ENCODE results near the gene CPSF6. TPM values are rescaled to one million over a fixed set of nuclear protein-coding genes. Genes with fewer than 3 reads are reported as not detected.

The CPSF6 gene
- total RNA-seq, 1 experiment from 2014 or later = 124 TPM

DNA sequence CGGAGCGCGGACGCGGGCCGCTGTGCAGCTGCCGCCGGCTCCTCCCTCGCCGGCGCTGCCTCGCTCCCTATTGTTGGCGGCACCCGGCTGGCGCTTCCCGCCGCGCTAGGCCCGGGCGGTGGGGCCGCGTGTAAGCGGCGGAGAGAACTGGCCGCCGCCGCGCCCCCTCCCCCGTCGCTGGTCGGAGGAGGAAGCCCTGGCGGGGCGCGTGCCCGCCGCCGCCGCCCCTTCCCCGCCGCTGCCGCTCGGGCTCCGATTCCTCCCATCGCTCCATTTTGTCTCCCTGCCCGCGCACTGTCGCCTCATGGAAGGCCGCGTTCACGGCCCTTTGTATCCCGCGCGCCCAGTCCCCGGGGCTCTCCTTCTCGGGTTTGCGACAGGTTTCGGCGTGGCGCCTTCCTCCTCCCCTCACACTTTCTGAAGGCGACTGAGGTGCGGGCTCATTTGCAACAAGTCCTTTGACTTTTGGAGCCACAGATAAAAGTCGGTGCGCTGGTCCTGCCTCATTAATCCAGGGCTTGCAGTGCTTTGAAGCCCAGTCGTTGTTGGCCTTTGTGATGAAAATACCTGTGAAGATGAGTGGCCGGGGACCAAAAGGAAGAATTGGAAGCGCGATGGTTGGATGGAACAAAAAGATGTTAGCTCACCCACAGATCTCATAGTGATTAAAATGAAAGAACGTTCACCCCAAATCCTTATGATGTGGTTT lies 707 bp downstream of the CPSF6 start (continued):
- TF ChIP-seq ZNF263 (CRISPR knock-in tag; IDR thresholded peaks at IDR 0.05; ENCODE audit: low read depth) = no peak

DNA sequence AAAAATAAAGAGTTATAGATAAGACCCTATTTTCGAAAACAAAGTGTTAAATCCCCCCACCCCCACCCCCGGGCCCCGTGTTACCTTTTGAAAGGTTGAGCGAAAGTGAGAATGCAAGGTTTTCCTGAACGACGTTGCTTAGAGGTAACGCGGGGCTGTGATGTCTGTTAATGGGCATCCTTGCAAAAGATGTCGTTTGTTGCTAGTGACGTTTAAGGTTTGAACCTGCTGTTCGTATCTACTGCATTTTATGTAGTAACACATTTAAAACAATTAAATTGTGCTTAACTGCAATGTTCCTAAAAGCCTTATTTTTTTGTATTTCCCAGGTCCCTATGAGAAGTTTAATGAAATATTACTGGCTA lies 1.2 kb downstream of the CPSF6 start:
- no peaks in the 10 kb centered on the region for H3K27me3 Mint-ChIP-seq (ENCODE audit: low read depth)
- DNase-seq (ENCODE audit: low spot score) = no peak
- H3K36me3 Mint-ChIP-seq = peaks cover 7% of the 10 kb centered on the region; the same call in 1 of the 2 replicates
- POLR2A ChIA-PET = no interaction called here
- CTCF ChIA-PET = interaction anchor here (1.7 kb wide), 1 partner anchor 12 kb away, joined by 7 read pairs; no protein-coding TSS in a partner anchor
- TF ChIP-seq ELF4 (CRISPR knock-in tag; IDR thresholded peaks at IDR 0.05; ENCODE audit: low read depth) (no peak), JAZF1 (CRISPR knock-in tag; IDR thresholded peaks at IDR 0.05) (no peak), ETV6 (CRISPR knock-in tag; IDR thresholded peaks at IDR 0.05) (no peak), TEAD4 (CRISPR knock-in tag; IDR thresholded peaks at IDR 0.05) (no peak), CREB1 (CRISPR knock-in tag; IDR thresholded peaks at IDR 0.05) (no peak), ZNF138 (CRISPR knock-in tag; conservative IDR thresholded peaks at IDR 0.05) (no peak), CREM (CRISPR knock-in tag; IDR thresholded peaks at IDR 0.05) (no peak)
- TF ChIP-seq, protein P1, sequence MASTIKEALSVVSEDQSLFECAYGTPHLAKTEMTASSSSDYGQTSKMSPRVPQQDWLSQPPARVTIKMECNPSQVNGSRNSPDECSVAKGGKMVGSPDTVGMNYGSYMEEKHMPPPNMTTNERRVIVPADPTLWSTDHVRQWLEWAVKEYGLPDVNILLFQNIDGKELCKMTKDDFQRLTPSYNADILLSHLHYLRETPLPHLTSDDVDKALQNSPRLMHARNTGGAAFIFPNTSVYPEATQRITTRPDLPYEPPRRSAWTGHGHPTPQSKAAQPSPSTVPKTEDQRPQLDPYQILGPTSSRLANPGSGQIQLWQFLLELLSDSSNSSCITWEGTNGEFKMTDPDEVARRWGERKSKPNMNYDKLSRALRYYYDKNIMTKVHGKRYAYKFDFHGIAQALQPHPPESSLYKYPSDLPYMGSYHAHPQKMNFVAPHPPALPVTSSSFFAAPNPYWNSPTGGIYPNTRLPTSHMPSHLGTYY (CRISPR knock-in tag; IDR thresholded peaks at IDR 0.05) = no peak
- TF ChIP-seq, protein P2, sequence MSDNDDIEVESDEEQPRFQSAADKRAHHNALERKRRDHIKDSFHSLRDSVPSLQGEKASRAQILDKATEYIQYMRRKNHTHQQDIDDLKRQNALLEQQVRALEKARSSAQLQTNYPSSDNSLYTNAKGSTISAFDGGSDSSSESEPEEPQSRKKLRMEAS (CRISPR knock-in tag; IDR thresholded peaks at IDR 0.05) = no peak
- TF ChIP-seq, protein P3, sequence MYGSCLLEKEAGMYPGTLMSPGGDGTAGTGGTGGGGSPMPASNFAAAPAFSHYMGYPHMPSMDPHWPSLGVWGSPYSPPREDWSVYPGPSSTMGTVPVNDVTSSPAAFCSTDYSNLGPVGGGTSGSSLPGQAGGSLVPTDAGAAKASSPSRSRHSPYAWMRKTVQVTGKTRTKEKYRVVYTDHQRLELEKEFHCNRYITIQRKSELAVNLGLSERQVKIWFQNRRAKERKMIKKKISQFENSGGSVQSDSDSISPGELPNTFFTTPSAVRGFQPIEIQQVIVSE (CRISPR knock-in tag; IDR thresholded peaks at IDR 0.05; ENCODE audit: borderline replicate concordance) = no peak
- TF ChIP-seq, protein P4, sequence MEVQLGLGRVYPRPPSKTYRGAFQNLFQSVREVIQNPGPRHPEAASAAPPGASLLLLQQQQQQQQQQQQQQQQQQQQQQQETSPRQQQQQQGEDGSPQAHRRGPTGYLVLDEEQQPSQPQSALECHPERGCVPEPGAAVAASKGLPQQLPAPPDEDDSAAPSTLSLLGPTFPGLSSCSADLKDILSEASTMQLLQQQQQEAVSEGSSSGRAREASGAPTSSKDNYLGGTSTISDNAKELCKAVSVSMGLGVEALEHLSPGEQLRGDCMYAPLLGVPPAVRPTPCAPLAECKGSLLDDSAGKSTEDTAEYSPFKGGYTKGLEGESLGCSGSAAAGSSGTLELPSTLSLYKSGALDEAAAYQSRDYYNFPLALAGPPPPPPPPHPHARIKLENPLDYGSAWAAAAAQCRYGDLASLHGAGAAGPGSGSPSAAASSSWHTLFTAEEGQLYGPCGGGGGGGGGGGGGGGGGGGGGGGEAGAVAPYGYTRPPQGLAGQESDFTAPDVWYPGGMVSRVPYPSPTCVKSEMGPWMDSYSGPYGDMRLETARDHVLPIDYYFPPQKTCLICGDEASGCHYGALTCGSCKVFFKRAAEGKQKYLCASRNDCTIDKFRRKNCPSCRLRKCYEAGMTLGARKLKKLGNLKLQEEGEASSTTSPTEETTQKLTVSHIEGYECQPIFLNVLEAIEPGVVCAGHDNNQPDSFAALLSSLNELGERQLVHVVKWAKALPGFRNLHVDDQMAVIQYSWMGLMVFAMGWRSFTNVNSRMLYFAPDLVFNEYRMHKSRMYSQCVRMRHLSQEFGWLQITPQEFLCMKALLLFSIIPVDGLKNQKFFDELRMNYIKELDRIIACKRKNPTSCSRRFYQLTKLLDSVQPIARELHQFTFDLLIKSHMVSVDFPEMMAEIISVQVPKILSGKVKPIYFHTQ (CRISPR knock-in tag; IDR thresholded peaks at IDR 0.05) = no peak
- peaks cover 54% of the 10 kb centered on the region for H3K4me1 Mint-ChIP-seq
- H3K4me3 Mint-ChIP-seq = peak overlapping the region; percentile 98
- H3K9me3 Mint-ChIP-seq = no peaks in the 10 kb centered on the region
- ATAC-seq = no peak
- H3K27ac Mint-ChIP-seq = peak overlapping the region; percentile 99

DNA sequence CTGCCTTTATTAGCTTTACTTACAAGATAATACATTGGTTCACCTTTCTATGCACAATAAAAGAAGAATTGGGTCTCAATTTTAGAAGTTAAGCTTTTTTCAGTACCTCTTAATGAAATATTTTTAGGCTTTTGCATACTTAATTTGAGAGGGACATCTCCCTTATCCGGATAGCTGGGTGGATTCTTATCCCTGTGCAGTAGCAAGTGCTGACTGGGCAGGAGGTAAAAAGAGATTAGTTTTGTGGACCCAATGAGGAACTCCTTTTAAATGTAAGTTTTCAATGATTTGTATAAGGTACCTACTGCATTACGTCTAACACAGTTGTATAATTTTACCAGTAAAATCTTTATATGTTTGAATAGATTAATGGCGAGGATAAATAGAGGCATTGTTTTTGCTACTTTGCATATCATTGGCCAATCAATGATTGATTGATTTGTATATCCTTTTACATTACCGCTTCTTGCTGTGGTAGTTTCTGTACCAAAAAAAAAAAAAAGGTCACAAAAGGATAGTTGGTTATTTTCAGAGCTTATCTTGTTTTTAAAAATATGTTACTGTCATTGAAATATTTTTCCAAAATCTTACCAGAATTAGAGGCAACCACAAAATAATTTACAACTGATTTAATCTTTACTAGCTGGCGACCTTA lies 2.2 kb downstream of the CPSF6 start:
- H3K27ac Mint-ChIP-seq = peak overlapping the region; percentile 70; the same call in 1 of the 2 replicates
- ChIA-PET CTCF (interaction anchor here (0.7 to 1.7 kb wide), 3 partner anchors 11 to 293 kb away, joined by 3 to 8 read pairs (median 7); no protein-coding TSS in a partner anchor), POLR2A (no interaction called here)
- H3K4me1 Mint-ChIP-seq = peaks cover 61% of the 10 kb centered on the region
- no peaks in the 10 kb centered on the region for H3K9me3 Mint-ChIP-seq
- ATAC-seq (no peak), DNase-seq (ENCODE audit: low spot score) (no peak)
- peaks cover 7% of the 10 kb centered on the region; the same call in 1 of the 2 replicates for H3K36me3 Mint-ChIP-seq
- peak overlapping the region; percentile 98 for H3K4me3 Mint-ChIP-seq
- H3K27me3 Mint-ChIP-seq (ENCODE audit: low read depth) = no peaks in the 10 kb centered on the region
- no peak for TF ChIP-seq ZBTB21 (CRISPR knock-in tag; IDR thresholded peaks at IDR 0.05; ENCODE audit: borderline replicate concordance)
- TF ChIP-seq, protein P3 (CRISPR knock-in tag; IDR thresholded peaks at IDR 0.05; ENCODE audit: borderline replicate concordance) = no peak
- TF ChIP-seq, protein P5, sequence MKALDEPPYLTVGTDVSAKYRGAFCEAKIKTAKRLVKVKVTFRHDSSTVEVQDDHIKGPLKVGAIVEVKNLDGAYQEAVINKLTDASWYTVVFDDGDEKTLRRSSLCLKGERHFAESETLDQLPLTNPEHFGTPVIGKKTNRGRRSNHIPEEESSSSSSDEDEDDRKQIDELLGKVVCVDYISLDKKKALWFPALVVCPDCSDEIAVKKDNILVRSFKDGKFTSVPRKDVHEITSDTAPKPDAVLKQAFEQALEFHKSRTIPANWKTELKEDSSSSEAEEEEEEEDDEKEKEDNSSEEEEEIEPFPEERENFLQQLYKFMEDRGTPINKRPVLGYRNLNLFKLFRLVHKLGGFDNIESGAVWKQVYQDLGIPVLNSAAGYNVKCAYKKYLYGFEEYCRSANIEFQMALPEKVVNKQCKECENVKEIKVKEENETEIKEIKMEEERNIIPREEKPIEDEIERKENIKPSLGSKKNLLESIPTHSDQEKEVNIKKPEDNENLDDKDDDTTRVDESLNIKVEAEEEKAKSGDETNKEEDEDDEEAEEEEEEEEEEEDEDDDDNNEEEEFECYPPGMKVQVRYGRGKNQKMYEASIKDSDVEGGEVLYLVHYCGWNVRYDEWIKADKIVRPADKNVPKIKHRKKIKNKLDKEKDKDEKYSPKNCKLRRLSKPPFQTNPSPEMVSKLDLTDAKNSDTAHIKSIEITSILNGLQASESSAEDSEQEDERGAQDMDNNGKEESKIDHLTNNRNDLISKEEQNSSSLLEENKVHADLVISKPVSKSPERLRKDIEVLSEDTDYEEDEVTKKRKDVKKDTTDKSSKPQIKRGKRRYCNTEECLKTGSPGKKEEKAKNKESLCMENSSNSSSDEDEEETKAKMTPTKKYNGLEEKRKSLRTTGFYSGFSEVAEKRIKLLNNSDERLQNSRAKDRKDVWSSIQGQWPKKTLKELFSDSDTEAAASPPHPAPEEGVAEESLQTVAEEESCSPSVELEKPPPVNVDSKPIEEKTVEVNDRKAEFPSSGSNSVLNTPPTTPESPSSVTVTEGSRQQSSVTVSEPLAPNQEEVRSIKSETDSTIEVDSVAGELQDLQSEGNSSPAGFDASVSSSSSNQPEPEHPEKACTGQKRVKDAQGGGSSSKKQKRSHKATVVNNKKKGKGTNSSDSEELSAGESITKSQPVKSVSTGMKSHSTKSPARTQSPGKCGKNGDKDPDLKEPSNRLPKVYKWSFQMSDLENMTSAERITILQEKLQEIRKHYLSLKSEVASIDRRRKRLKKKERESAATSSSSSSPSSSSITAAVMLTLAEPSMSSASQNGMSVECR (CRISPR knock-in tag; IDR thresholded peaks at IDR 0.05; ENCODE audit: borderline replicate concordance) = no peak
- no peak for TF ChIP-seq ELF4 (CRISPR knock-in tag; IDR thresholded peaks at IDR 0.05; ENCODE audit: low read depth)
- TF ChIP-seq, protein P4 (CRISPR knock-in tag; IDR thresholded peaks at IDR 0.05) = no peak
- no peak for TF ChIP-seq TCF7 (CRISPR knock-in tag; IDR thresholded peaks at IDR 0.05; ENCODE audit: low read depth)
- no peak for TF ChIP-seq ZNF263 (CRISPR knock-in tag; IDR thresholded peaks at IDR 0.05; ENCODE audit: low read depth)
- TF ChIP-seq KAT7 (CRISPR knock-in tag; IDR thresholded peaks at IDR 0.05; ENCODE audit: borderline replicate concordance) = no peak
- TF ChIP-seq ZNF396 (CRISPR knock-in tag; IDR thresholded peaks at IDR 0.05; ENCODE audit: borderline replicate concordance) = no peak
